ENCODE results near the gene CASZ1. TPM values are rescaled to one million over a fixed set of nuclear protein-coding genes. Genes with fewer than 3 reads are reported as not detected.

The CASZ1 gene
- total and polyA plus RNA-seq, 2 donors (not counting 3 experiments of a cell fraction or from before 2014, with no cell fraction given) = 1.5 to 5.2 TPM

- FAIRE-seq (no peak), DNase-seq (ENCODE audit: low read depth, low spot score) (no peak)
- Histone ChIP-seq H3K4me2 (ENCODE audit: insufficient read depth, low read length) (no peak overlapping the region), H3K4me1 (ENCODE audit: control insufficient read depth, extremely low read depth, insufficient read depth, low read length) (no peaks in the 10 kb centered on the region), H3K79me2 (ENCODE audit: control insufficient read depth, insufficient read depth, low read length) (no peaks in the 10 kb centered on the region), H3K9ac (replicated peaks; ENCODE audit: extremely low read depth, insufficient read depth, low read length) (no peak overlapping the region), H3K27ac (ENCODE audit: insufficient read depth, low read depth, low read length) (no peak overlapping the region), H2AFZ (ENCODE audit: low read depth, low read length) (no peak overlapping the region), H3K36me3 (ENCODE audit: control insufficient read depth in 2 of 2, extremely low read depth in 1 of 2, insufficient read depth in 2 of 2, low read length in 2 of 2) (no peaks in the 10 kb centered on the region), H4K20me1 (replicated peaks; ENCODE audit: control insufficient read depth, extremely low read depth, insufficient read depth, low read length) (no peaks in the 10 kb centered on the region), H3K27me3 (ENCODE audit: control insufficient read depth in 2 of 2, insufficient read depth in 2 of 2, low read length in 2 of 2) (no peaks in the 10 kb centered on the region), H3K9me3 (replicated peaks; ENCODE audit: control insufficient read depth, insufficient read depth, low read length) (no peaks in the 10 kb centered on the region), H3K9me1 (replicated peaks; ENCODE audit: control insufficient read depth, extremely low read depth, insufficient read depth, low read length) (no peaks in the 10 kb centered on the region), H3K4me3 (replicated peaks in 1 of 3; ENCODE audit: insufficient read depth in 1 of 3, low read depth in 1 of 3, low read length in 3 of 3) (no peak overlapping the region)
- intact Hi-C loops (cut with micrococcal nuclease) (no loop called here), dilution Hi-C loops (cut with MboI; ENCODE audit: extremely low pct_ligation_motif_present, low sequenced_read_pairs) (no loop called here)
- no TSS peak for BruUV-seq (replicated peaks)
- ChIA-PET POLR2A (no interaction called here), CTCF (no interaction called here)
- TF ChIP-seq FOS (IDR thresholded peaks at IDR 0.05; ENCODE audit: borderline replicate concordance, insufficient read depth, low read length) = no peak
- no peak for TF ChIP-seq MAX (IDR thresholded peaks at IDR 0.05; ENCODE audit: insufficient read depth, insufficient read length)
- no peak for TF ChIP-seq EZH2 (IDR thresholded peaks at IDR 0.05; ENCODE audit: borderline replicate concordance, low read depth, low read length, severe bottlenecking)
- no peak for TF ChIP-seq POLR2AphosphoS5 (IDR thresholded peaks at IDR 0.05; ENCODE audit: insufficient read depth, low read depth, low read length)
- no peak for TF ChIP-seq POLR2A (IDR thresholded peaks at IDR 0.05; ENCODE audit: low read depth, low read length)
- no peak for TF ChIP-seq JUN (IDR thresholded peaks at IDR 0.05; ENCODE audit: borderline replicate concordance, insufficient read depth, insufficient read length, low read depth)
- no peak for TF ChIP-seq CTCF (IDR thresholded peaks at IDR 0.05; ENCODE audit: extremely low read depth in 1 of 2, insufficient read depth in 1 of 2, low read depth in 1 of 2, low read length in 2 of 2)
- no peak for TF ChIP-seq GATA2 (IDR thresholded peaks at IDR 0.05; ENCODE audit: insufficient read depth, insufficient read length, low read depth, low read length)
- TF ChIP-seq MYC (IDR thresholded peaks at IDR 0.05; ENCODE audit: low read depth, low read length) = no peak
Measured at GRCh38 chr1:10662824-10663677, 133.4 kb downstream of the CASZ1 start.
